ENCODE data around the gene TSSC4.

TSSC4 gene

GRCh38 chr11:2440646-2441045, 40.1 kb downstream of the TSSC4 start:
- H3K9me3 ChIP-seq (ENCODE audit: control insufficient read depth, insufficient read depth, low read depth, low read length), result no peaks in the 10 kb centered on the region
- no peaks in the 10 kb centered on the region for H3K4me1 ChIP-seq (ENCODE audit: control insufficient read depth, insufficient read depth, low read length)
- no peak overlapping the region for H3K27ac ChIP-seq (ENCODE audit: extremely low read depth, low read depth, low read length)
- H3K36me3 ChIP-seq (ENCODE audit: control insufficient read depth in 2 of 2, insufficient read depth in 1 of 2, low read length in 2 of 2), result no peaks in the 10 kb centered on the region
- no peak overlapping the region for H3K4me3 ChIP-seq (ENCODE audit: low read depth, low read length)
- TF ChIP-seq ZNF76 (tag by site-specific recombination; IDR thresholded peaks at IDR 0.05; ENCODE audit: borderline replicate concordance, low read depth) (no peak), ZNF529 (tag by site-specific recombination; IDR thresholded peaks at IDR 0.05; ENCODE audit: insufficient replicate concordance) (no peak), ZNF776 (tag by site-specific recombination; IDR thresholded peaks at IDR 0.05; ENCODE audit: borderline replicate concordance) (no peak), ZEB2 (tag by site-specific recombination; IDR thresholded peaks at IDR 0.05) (no peak), ZNF214 (tag by site-specific recombination; IDR thresholded peaks at IDR 0.05; ENCODE audit: borderline replicate concordance) (no peak)
- TF ChIP-seq, protein P1, sequence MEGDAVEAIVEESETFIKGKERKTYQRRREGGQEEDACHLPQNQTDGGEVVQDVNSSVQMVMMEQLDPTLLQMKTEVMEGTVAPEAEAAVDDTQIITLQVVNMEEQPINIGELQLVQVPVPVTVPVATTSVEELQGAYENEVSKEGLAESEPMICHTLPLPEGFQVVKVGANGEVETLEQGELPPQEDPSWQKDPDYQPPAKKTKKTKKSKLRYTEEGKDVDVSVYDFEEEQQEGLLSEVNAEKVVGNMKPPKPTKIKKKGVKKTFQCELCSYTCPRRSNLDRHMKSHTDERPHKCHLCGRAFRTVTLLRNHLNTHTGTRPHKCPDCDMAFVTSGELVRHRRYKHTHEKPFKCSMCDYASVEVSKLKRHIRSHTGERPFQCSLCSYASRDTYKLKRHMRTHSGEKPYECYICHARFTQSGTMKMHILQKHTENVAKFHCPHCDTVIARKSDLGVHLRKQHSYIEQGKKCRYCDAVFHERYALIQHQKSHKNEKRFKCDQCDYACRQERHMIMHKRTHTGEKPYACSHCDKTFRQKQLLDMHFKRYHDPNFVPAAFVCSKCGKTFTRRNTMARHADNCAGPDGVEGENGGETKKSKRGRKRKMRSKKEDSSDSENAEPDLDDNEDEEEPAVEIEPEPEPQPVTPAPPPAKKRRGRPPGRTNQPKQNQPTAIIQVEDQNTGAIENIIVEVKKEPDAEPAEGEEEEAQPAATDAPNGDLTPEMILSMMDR (tag by site-specific recombination; IDR thresholded peaks at IDR 0.05), result no peak
- TF ChIP-seq, protein P2, sequence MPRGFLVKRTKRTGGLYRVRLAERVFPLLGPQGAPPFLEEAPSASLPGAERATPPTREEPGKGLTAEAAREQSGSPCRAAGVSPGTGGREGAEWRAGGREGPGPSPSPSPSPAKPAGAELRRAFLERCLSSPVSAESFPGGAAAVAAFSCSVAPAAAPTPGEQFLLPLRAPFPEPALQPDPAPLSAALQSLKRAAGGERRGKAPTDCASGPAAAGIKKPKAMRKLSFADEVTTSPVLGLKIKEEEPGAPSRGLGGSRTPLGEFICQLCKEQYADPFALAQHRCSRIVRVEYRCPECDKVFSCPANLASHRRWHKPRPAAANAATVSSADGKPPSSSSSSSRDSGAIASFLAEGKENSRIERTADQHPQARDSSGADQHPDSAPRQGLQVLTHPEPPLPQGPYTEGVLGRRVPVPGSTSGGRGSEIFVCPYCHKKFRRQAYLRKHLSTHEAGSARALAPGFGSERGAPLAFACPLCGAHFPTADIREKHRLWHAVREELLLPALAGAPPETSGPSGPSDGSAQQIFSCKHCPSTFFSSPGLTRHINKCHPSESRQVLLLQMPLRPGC (tag by site-specific recombination; IDR thresholded peaks at IDR 0.05), result no peak
- ChIA-PET POLR2A (no interaction called here), CTCF (no interaction called here)

- H3K4me1 ChIP-seq (ENCODE audit: control insufficient read depth, insufficient read depth, low read length), result no peaks in the 10 kb centered on the region
- no peak overlapping the region for H3K27ac ChIP-seq (ENCODE audit: extremely low read depth, low read depth, low read length)
- POLR2A ChIA-PET, result no interaction called here
- no peaks in the 10 kb centered on the region for H3K36me3 ChIP-seq (ENCODE audit: control insufficient read depth in 2 of 2, insufficient read depth in 1 of 2, low read length in 2 of 2)
- TF ChIP-seq ZIC2 (tag by site-specific recombination; IDR thresholded peaks at IDR 0.05), result no peak
- no peak for TF ChIP-seq ZNF658 (tag by site-specific recombination; IDR thresholded peaks at IDR 0.05)
- H3K9me3 ChIP-seq (ENCODE audit: control insufficient read depth, insufficient read depth, low read depth, low read length), result no peaks in the 10 kb centered on the region
- no peak overlapping the region for H3K4me3 ChIP-seq (ENCODE audit: low read depth, low read length)
- CTCF ChIA-PET, result interaction anchor here (0.7 kb wide), 1 partner anchor 38 kb away, joined by 3 read pairs; no protein-coding TSS in a partner anchor
Measured at GRCh38 chr11:2441171-2441570, 40.6 kb downstream of the TSSC4 start.

GRCh38 chr11:2442589-2442988, 42.0 kb downstream of the TSSC4 start:
- Histone ChIP-seq H3K9me3 (ENCODE audit: control insufficient read depth, insufficient read depth, low read depth, low read length) (no peaks in the 10 kb centered on the region), H3K27ac (ENCODE audit: extremely low read depth, low read depth, low read length) (no peak overlapping the region), H3K4me1 (ENCODE audit: control insufficient read depth, insufficient read depth, low read length) (no peaks in the 10 kb centered on the region), H3K4me3 (ENCODE audit: low read depth, low read length) (no peak overlapping the region), H3K36me3 (ENCODE audit: control insufficient read depth in 2 of 2, insufficient read depth in 1 of 2, low read length in 2 of 2) (no peaks in the 10 kb centered on the region)
- TF ChIP-seq, protein P3, sequence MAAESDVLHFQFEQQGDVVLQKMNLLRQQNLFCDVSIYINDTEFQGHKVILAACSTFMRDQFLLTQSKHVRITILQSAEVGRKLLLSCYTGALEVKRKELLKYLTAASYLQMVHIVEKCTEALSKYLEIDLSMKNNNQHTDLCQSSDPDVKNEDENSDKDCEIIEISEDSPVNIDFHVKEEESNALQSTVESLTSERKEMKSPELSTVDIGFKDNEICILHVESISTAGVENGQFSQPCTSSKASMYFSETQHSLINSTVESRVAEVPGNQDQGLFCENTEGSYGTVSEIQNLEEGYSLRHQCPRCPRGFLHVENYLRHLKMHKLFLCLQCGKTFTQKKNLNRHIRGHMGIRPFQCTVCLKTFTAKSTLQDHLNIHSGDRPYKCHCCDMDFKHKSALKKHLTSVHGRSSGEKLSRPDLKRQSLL (tag by site-specific recombination; IDR thresholded peaks at IDR 0.05), result no peak
- TF ChIP-seq ZFP3 (tag by site-specific recombination; IDR thresholded peaks at IDR 0.05; ENCODE audit: low read depth) (no peak), TRIM28 (IDR thresholded peaks at IDR 0.05; ENCODE audit: borderline replicate concordance, low read length) (peak; percentile 58; the same call in 1 of the 2 replicates), SETDB1 (IDR thresholded peaks at IDR 0.05; ENCODE audit: insufficient read length, low read length) (peak; percentile 23), HOXC10 (CRISPR knock-in tag; IDR thresholded peaks at IDR 0.05) (no peak), YY1 (tag by site-specific recombination; IDR thresholded peaks at IDR 0.05) (no peak), HOXA7 (CRISPR knock-in tag; IDR thresholded peaks at IDR 0.05; ENCODE audit: borderline replicate concordance) (no peak)
- POLR2A ChIA-PET, result no interaction called here
- CTCF ChIA-PET, result interaction anchor here (0.7 to 0.8 kb wide), 2 partner anchors 247 to 449 kb away, joined by 3 to 4 read pairs; no protein-coding TSS in a partner anchor
